Smooth muscle cell (in vitro differentiated cells): ENCODE data around the gene MSH3. TPM values are rescaled to one million over a fixed set of nuclear protein-coding genes. Genes with fewer than 3 reads are reported as not detected.

ENCODE experiments used
- DNase-seq: peaks from one replicate; lab custom pipeline; 2025; ENCODE audit not compliant: unreplicated experiment; lab: John Stamatoyannopoulos, UW
- H2AFZ ChIP-seq: fragments of 200-600 bp; sonication (generic); 2 replicates; pipeline ENCODE4 v1.6.0; 2016; ENCODE audit warnings: antibody characterized with exemption, low read depth, mild to moderate bottlenecking
- H3F3A ChIP-seq: fragments of 200-600 bp; sonication (generic); 2 replicates; pipeline ENCODE4 v1.6.0; 2017; ENCODE audit warnings: antibody characterized with exemption, low read depth
- H3K27ac ChIP-seq: fragments of 200-600 bp; sonication (generic); 2 replicates; pipeline ENCODE4 v1.5.1; 2016; ENCODE audit warnings: low read depth, mild to moderate bottlenecking
- H3K27me3 ChIP-seq: fragments of 200-600 bp; sonication (generic); 2 replicates; pipeline ENCODE4 v1.6.1; 2016; ENCODE audit warnings: low read depth, mild to moderate bottlenecking
- H3K36me3 ChIP-seq: fragments of 200-600 bp; sonication (generic); 2 replicates; pipeline ENCODE4 v1.5.1; 2016; ENCODE audit warnings: low read depth
- H3K4me1 ChIP-seq: fragments of 200-600 bp; sonication (generic); 2 replicates; pipeline ENCODE4 v1.5.1; 2016; ENCODE audit warnings: low read depth
- H3K4me2 ChIP-seq: fragments of 200-600 bp; sonication (generic); 2 replicates; pipeline ENCODE4 v1.6.0; 2016; ENCODE audit warnings: mild to moderate bottlenecking
- H3K4me3 ChIP-seq: fragments of 200-600 bp; sonication (generic); 2 replicates; pipeline ENCODE4 v1.5.1; 2016; ENCODE audit warnings: mild to moderate bottlenecking
- H3K79me2 ChIP-seq: fragments of 200-600 bp; sonication (generic); 2 replicates; pipeline ENCODE4 v1.6.0; 2016; ENCODE audit warnings: low read depth, mild to moderate bottlenecking
- H3K9ac ChIP-seq: fragments of 200-600 bp; sonication (generic); 2 replicates; pipeline ENCODE4 v1.6.0; 2016; ENCODE audit warnings: low read depth
- H3K9me3 ChIP-seq: fragments of 200-600 bp; sonication (generic); replicated peaks from 2 replicates; pipeline ENCODE4 v1.5.1; 2016; ENCODE audit warnings: low read depth
- H4K20me1 ChIP-seq: fragments of 200-600 bp; sonication (generic); 2 replicates; pipeline ENCODE4 v1.6.0; 2016; ENCODE audit warnings: low read depth
- WGBS: methylation state at CpG from one replicate; pipeline ENCODE4 v1.1.7; 2016; ENCODE audit warnings: low lambda C conversion rate; 5-methylcytosine and 5-hydroxymethylcytosine counted together
- polyA plus RNA-seq: library from polyadenylated mRNA; unstranded; fragments of >200 nt; fragmentation: Nextera tagmentation; extraction: Ambion mirVana; gene quantifications from 2 replicates; pipeline ENCODE4 v1.2.1, GENCODE V29; 2016
- total RNA-seq: library from RNA; depleted of rRNA; stranded (reverse); fragments of >200 nt; gene quantifications from 2 replicates; pipeline ENCODE4 v1.2.3, GENCODE V29; 2014
- TF ChIP-seq, protein P1 (sequence below): fragments of 200-600 bp; sonication (generic); IDR thresholded peaks from 2 replicates; pipeline ENCODE4 v1.5.1; 2017; ENCODE audit warnings: borderline replicate concordance, mild to moderate bottlenecking, antibody characterized with exemption; ENCODE audit not compliant: insufficient read depth, poor library complexity, severe bottlenecking

MSH3 gene
- total and polyA plus RNA-seq, 2 experiments from 2014 or later: 5.1 to 12.6 TPM

DNA sequence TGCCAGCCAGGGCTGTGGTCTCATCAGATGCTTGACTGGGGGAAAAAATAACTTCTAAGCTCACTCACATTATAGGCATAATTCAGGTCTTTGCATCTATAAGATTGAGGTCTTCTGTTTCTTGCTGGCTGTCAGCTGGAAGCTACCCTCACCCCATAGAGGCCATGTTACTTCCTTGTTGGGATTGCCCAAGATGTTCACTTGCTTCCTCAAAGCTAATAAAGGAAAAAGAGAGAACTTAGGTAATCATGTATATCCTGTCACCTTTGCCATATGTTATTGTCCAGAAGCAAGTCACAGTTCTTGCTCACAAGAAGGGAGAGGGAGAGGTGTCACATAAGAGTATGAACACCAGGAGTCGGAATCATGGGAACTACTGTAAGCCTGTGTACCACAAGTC lies 45.7 kb upstream of the MSH3 start:
- no peaks in the 10 kb centered on the region for H3K79me2 ChIP-seq

DNA sequence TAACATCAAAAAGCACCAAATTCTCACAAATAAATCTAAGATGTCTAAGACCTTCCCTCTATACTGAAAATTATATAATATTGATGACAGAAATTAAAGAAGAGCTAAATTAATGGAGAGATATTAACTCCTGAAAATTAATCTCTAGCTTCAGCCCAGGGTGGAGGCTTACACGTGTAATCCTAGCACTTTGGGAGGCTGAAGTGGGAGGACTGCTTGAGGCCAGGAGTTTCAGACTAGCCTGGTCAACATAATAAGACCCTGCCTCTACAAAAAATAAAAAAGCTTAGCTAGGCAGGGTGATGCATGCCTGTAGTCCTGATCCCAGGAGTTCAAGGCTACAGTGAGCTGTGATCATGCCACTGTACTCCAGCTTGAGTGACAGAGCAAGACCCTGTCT lies 44.8 kb upstream of the MSH3 start:
- H3F3A ChIP-seq: no peaks in the 10 kb centered on the region
- no peak overlapping the region for H3K4me2 ChIP-seq
- H3K9ac ChIP-seq: no peak overlapping the region
- H3K4me3 ChIP-seq: no peak overlapping the region
- no peak overlapping the region for H2AFZ ChIP-seq
- peaks cover under 1% of the 10 kb centered on the region for H3K4me1 ChIP-seq
- no peaks in the 10 kb centered on the region for H3K36me3 ChIP-seq
- H3K27me3 ChIP-seq: no peaks in the 10 kb centered on the region
- 84% methylated on average over 1 of the region's 1 CpG for WGBS
- TF ChIP-seq, protein P1, sequence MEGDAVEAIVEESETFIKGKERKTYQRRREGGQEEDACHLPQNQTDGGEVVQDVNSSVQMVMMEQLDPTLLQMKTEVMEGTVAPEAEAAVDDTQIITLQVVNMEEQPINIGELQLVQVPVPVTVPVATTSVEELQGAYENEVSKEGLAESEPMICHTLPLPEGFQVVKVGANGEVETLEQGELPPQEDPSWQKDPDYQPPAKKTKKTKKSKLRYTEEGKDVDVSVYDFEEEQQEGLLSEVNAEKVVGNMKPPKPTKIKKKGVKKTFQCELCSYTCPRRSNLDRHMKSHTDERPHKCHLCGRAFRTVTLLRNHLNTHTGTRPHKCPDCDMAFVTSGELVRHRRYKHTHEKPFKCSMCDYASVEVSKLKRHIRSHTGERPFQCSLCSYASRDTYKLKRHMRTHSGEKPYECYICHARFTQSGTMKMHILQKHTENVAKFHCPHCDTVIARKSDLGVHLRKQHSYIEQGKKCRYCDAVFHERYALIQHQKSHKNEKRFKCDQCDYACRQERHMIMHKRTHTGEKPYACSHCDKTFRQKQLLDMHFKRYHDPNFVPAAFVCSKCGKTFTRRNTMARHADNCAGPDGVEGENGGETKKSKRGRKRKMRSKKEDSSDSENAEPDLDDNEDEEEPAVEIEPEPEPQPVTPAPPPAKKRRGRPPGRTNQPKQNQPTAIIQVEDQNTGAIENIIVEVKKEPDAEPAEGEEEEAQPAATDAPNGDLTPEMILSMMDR: no peak
- no peak for DNase-seq
- H4K20me1 ChIP-seq: no peaks in the 10 kb centered on the region
- no peak overlapping the region for H3K27ac ChIP-seq
- no peaks in the 10 kb centered on the region for H3K9me3 ChIP-seq
- H3K79me2 ChIP-seq: no peaks in the 10 kb centered on the region

More for the DNA sequence above, 45.7 kb upstream of the MSH3 start:
- H2AFZ ChIP-seq: no peak overlapping the region
- no peak overlapping the region for H3K9ac ChIP-seq
- no peaks in the 10 kb centered on the region for H3K27me3 ChIP-seq
- H4K20me1 ChIP-seq: no peaks in the 10 kb centered on the region
- H3K4me3 ChIP-seq: no peak overlapping the region
- no peak overlapping the region for H3K27ac ChIP-seq
- no peaks in the 10 kb centered on the region for H3K36me3 ChIP-seq
- H3F3A ChIP-seq: no peaks in the 10 kb centered on the region
- no peak overlapping the region for H3K4me2 ChIP-seq
- DNase-seq: no peak
- TF ChIP-seq, protein P1: no peak
- 100% methylated on average over 1 of the region's 1 CpG for WGBS
- no peaks in the 10 kb centered on the region for H3K4me1 ChIP-seq
- H3K9me3 ChIP-seq: no peaks in the 10 kb centered on the region

DNA sequence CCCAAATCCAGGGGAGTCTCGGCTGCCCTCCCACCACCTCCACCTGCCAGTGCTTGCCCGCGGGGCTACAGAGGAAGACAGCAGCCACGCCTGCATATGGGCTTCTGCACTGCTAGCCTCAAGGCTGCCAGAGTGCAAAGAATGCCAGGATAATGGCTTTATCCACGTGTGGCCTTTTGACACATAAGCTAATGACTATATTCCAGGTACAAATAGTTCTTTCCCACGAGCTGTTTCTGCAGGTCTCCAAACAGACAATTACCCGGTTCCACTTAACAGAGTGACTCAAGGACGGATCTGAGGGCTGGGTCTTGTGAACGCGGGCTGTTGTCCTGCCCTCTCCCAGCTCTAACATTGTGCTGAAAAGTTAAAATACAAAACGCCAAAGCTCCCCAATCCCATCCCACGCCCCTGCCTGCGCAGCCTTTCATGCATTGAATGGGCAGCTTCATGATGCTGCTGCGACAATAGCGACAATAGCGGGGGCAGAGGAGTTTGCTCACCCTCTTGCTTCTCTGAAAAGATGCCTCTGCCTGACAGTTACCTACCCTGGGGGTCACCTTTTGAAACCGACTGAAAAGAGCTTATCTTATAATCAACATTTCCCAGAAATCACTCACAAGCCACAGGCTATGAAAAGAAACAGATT lies 39.1 kb upstream of the MSH3 start:
- Histone ChIP-seq H3K4me2 (no peak overlapping the region), H3K79me2 (no peaks in the 10 kb centered on the region), H3K36me3 (no peaks in the 10 kb centered on the region), H2AFZ (no peak overlapping the region), H3K27ac (no peak overlapping the region), H3K4me1 (peaks cover 8% of the 10 kb centered on the region), H3K27me3 (no peaks in the 10 kb centered on the region), H3K4me3 (no peak overlapping the region), H3K9ac (no peak overlapping the region), H3F3A (no peaks in the 10 kb centered on the region), H4K20me1 (no peaks in the 10 kb centered on the region), H3K9me3 (no peaks in the 10 kb centered on the region)
- WGBS: 74% methylated on average over 17 of the region's 17 CpGs
- DNase-seq: no peak
- TF ChIP-seq, protein P1: no peak

DNA sequence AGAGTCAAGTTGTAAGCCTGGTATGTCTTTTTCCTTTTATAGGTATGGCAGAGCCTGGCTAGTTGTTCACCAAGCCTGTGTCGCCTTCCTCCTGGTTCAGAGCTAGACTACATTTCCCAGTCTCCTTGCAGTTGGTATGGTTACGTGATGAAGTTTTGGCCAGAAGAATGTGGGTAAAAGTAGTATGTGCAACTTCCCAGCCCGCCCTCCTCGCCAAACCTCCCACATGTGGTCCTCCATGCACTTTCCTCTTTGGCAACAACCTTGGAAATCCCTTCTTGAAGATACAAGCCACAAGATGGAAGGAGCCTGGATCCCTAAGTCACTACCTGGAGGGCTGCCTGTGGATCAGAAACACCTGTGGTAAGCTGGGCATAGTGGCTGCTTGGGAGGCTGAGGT lies 36.0 kb upstream of the MSH3 start:
- Histone ChIP-seq H3K4me3 (no peak overlapping the region), H3K79me2 (no peaks in the 10 kb centered on the region), H3K4me1 (peaks cover 8% of the 10 kb centered on the region), H3K36me3 (no peaks in the 10 kb centered on the region), H3F3A (no peaks in the 10 kb centered on the region), H3K9ac (no peak overlapping the region), H3K27ac (no peak overlapping the region), H3K9me3 (no peaks in the 10 kb centered on the region), H4K20me1 (no peaks in the 10 kb centered on the region), H3K4me2 (no peak overlapping the region), H2AFZ (no peak overlapping the region), H3K27me3 (no peaks in the 10 kb centered on the region)
- 89% methylated on average over 4 of the region's 4 CpGs for WGBS
- no peak for DNase-seq
- TF ChIP-seq, protein P1: no peak
